Esophagus squamous epithelium (tissue), 4 donors: Measurements from ENCODE around the gene CDC27.

Experiments
- POLR2A ChIP-seq, 4 donors: fragments of 450-650 bp; IDR thresholded peaks; one replicate each; pipeline ENCODE4 v1.6.1; 2017; ENCODE audit warnings: antibody characterized with exemption in 4 of 4, mild to moderate bottlenecking in 4 of 4, moderate library complexity in 3 of 4
- TF ChIP-seq, protein P1 (sequence below), 6 experiments: fragments of 450-650 bp in 4 of 6; fragments of 200-600 bp in 2 of 6; sonication (generic) in 2 of 6; IDR thresholded peaks; one replicate each; pipeline ENCODE4 v1.5.1; 2016 to 2019; ENCODE audit warnings: antibody characterized with exemption in 6 of 6, mild to moderate bottlenecking in 4 of 6, moderate library complexity in 4 of 6

DNA sequence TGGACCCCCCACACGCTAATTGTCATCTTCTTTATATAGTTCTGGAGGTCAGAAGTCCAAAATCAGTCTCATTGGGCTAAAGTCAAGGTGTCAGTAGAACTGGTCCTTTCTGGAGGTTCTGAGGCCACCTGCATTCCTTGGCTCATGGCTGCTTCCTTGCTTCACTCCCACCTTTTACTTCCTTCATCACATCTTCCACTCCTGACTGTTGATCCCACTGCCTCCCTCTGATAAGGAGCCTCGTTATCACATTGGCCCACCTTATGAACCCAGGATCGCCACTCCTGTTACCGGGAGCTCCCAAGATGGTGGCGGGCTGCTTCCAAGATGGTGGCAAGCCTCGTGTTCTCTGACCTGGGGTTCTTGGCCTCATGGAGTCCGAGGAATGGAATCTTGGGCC lies 83.0 kb downstream of the CDC27 start:
- TF ChIP-seq, protein P1, sequence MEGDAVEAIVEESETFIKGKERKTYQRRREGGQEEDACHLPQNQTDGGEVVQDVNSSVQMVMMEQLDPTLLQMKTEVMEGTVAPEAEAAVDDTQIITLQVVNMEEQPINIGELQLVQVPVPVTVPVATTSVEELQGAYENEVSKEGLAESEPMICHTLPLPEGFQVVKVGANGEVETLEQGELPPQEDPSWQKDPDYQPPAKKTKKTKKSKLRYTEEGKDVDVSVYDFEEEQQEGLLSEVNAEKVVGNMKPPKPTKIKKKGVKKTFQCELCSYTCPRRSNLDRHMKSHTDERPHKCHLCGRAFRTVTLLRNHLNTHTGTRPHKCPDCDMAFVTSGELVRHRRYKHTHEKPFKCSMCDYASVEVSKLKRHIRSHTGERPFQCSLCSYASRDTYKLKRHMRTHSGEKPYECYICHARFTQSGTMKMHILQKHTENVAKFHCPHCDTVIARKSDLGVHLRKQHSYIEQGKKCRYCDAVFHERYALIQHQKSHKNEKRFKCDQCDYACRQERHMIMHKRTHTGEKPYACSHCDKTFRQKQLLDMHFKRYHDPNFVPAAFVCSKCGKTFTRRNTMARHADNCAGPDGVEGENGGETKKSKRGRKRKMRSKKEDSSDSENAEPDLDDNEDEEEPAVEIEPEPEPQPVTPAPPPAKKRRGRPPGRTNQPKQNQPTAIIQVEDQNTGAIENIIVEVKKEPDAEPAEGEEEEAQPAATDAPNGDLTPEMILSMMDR (IDR thresholded peaks at IDR 0.05), result no peak
- no peak for TF ChIP-seq POLR2A (IDR thresholded peaks at IDR 0.05)
